DND-41 (cell line): ENCODE data around the gene PI4K2B.
"Not testable (repeated sequence)": the region's sequence is repeated elsewhere in the genome, so short reads cannot be mapped to it uniquely, and the experiment has no call there.

ENCODE experiments used
- EZH2 ChIP-seq: IDR thresholded peaks from 3 replicates; pipeline ENCODE4 v1.6.1; 2012; ENCODE audit warnings: borderline replicate concordance, low read depth, mild to moderate bottlenecking, moderate library complexity, low read length, inconsistent platforms; ENCODE audit not compliant: severe bottlenecking
- TF ChIP-seq, protein P1 (sequence below): IDR thresholded peaks from 2 replicates; pipeline ENCODE4 v1.5.1; 2012; ENCODE audit warnings: borderline replicate concordance, low read length, moderate library complexity, mild to moderate bottlenecking; ENCODE audit not compliant: poor library complexity, severe bottlenecking; ENCODE audit errors: extremely low read depth

DNA sequence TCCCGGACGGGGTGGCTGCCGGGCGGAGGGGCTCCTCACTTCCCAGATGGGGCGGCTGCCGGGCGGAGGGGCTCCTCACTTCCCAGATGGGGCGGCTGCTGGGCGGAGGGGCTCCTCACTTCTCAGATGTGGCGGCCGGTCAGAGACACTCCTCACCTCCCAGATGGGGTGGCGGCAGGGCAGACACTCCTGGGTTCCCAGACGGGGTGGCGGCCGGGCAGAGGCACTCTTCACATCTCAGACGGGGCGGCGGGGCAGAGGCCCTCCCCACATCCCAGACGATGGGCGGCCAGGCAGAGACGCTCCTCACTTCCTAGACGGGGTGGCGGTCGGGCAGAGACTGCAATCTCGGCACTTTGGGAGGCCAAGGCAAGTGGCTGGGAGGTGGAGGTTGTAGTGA lies 15.7 kb downstream of the PI4K2B start:
- TF ChIP-seq, protein P1, sequence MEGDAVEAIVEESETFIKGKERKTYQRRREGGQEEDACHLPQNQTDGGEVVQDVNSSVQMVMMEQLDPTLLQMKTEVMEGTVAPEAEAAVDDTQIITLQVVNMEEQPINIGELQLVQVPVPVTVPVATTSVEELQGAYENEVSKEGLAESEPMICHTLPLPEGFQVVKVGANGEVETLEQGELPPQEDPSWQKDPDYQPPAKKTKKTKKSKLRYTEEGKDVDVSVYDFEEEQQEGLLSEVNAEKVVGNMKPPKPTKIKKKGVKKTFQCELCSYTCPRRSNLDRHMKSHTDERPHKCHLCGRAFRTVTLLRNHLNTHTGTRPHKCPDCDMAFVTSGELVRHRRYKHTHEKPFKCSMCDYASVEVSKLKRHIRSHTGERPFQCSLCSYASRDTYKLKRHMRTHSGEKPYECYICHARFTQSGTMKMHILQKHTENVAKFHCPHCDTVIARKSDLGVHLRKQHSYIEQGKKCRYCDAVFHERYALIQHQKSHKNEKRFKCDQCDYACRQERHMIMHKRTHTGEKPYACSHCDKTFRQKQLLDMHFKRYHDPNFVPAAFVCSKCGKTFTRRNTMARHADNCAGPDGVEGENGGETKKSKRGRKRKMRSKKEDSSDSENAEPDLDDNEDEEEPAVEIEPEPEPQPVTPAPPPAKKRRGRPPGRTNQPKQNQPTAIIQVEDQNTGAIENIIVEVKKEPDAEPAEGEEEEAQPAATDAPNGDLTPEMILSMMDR: not testable (repeated sequence)
- not testable (repeated sequence) for TF ChIP-seq EZH2
